GM12878 (cell line): ENCODE data around the gene FOXK1. TPM values are rescaled to one million over a fixed set of nuclear protein-coding genes. Genes with fewer than 3 reads are reported as not detected.

Source experiments
- ATAC-seq: fragments of 200-7000 bp; cut with Tn5 transposase; 3 replicates; pipeline ENCODE4 v1.9.1; 2020; ENCODE audit warnings: mild to moderate bottlenecking, moderate library complexity
- BruUV-seq: library from RNA; stranded (reverse); fragments of 400-500 nt; replicated peaks from 2 replicates; lab custom pipeline; 2021; lab: Mats Ljungman, UMichigan
- CTCF ChIA-PET: fragments of 300-600 bp; sonication (Branson Sonifier 250); formaldehyde crosslinking; extraction: SDS; loops from one replicate; lab custom pipeline; 2021; ENCODE audit warnings: inconsistent platforms; lab: Yijun Ruan, JAX
- POLR2A ChIA-PET: fragments of 350-600 bp; formaldehyde crosslinking; extraction: SDS; loops from one replicate; lab custom pipeline; 2021; ENCODE audit warnings: inconsistent platforms; lab: Charles Lee
- RAD21 ChIA-PET: fragments of 300-600 bp; sonication (Branson Sonifier 250); formaldehyde crosslinking; loops from one replicate; lab custom pipeline; 2023; ENCODE audit warnings: antibody characterized with exemption; ENCODE audit not compliant: unreplicated experiment; lab: Charles Lee
- SMC1A ChIA-PET: fragments of 300-600 bp; sonication (Branson Sonifier 250); formaldehyde crosslinking; loops from one replicate; lab custom pipeline; 2023; ENCODE audit not compliant: unreplicated experiment, uncharacterized antibody; lab: Charles Lee
- DNase-seq: peaks from one replicate; pipeline ENCODE4 v3.0.0-alpha.2; 2011; ENCODE audit warnings: low read depth, low spot score
- FAIRE-seq: peaks from 3 replicates; lab custom pipeline; 2011; peaks lifted over from hg19 to GRCh38; lab: Jason Lieb, UNC
- H2AFZ ChIP-seq: 2 replicates; pipeline ENCODE4 v1.6.0; 2011; ENCODE audit warnings: low read depth, low read length, control low read depth; ENCODE audit not compliant: control insufficient read depth
- H3K27ac ChIP-seq: 2 replicates; pipeline ENCODE4 v1.5.1; 2011; ENCODE audit warnings: control low read depth; ENCODE audit not compliant: control insufficient read depth, insufficient read depth
- H3K27me3 ChIP-seq, 2 experiments: replicated peaks in 1 of 2; 2 replicates each; pipeline versions ENCODE4 v1.6.0 to v1.6.1; 2011; ENCODE audit warnings: low read length in 1 of 2; ENCODE audit not compliant: control insufficient read depth in 2 of 2, insufficient read depth in 2 of 2
- H3K36me3 ChIP-seq, 2 experiments: 2 replicates each; pipeline ENCODE4 v1.5.1; 2011; ENCODE audit warnings: low read length in 1 of 2; ENCODE audit not compliant: control insufficient read depth in 2 of 2, insufficient read depth in 2 of 2
- H3K4me1 ChIP-seq: 2 replicates; pipeline ENCODE4 v1.6.1; 2011; ENCODE audit warnings: mild to moderate bottlenecking, low read length, moderate library complexity, mixed read lengths; ENCODE audit not compliant: control insufficient read depth, insufficient read depth
- H3K4me2 ChIP-seq: 2 replicates; pipeline ENCODE4 v1.6.0; 2011; ENCODE audit warnings: control low read depth; ENCODE audit not compliant: control insufficient read depth, insufficient read depth
- H3K4me3 ChIP-seq: fragments of 200-600 bp; sonication (generic); 2 replicates; pipeline ENCODE4 v1.5.1; 2016
- H3K79me2 ChIP-seq: 2 replicates; pipeline ENCODE4 v1.6.0; 2011; ENCODE audit warnings: low read length; ENCODE audit not compliant: control insufficient read depth, insufficient read depth
- H3K9ac ChIP-seq: 2 replicates; pipeline ENCODE4 v1.8.0; 2011; ENCODE audit warnings: low read length, control low read depth, mixed read lengths; ENCODE audit not compliant: control insufficient read depth, insufficient read depth
- H3K9me3 ChIP-seq: replicated peaks from 3 replicates; pipeline ENCODE4 v1.5.1; 2011; ENCODE audit warnings: mild to moderate bottlenecking, low read length; ENCODE audit not compliant: control insufficient read depth, insufficient read depth
- H4K20me1 ChIP-seq: 2 replicates; pipeline ENCODE4 v1.6.0; 2011; ENCODE audit not compliant: control insufficient read depth, insufficient read depth
- CEBPB ChIP-seq, 2 experiments: fragments of 150-350 bp in 1 of 2; IDR thresholded peaks; 2 replicates each; pipeline ENCODE4 v1.6.1; 2012 to 2014; ENCODE audit warnings: low read depth in 2 of 2, low read length in 2 of 2, borderline replicate concordance in 1 of 2, inconsistent platforms in 1 of 2
- EZH2 ChIP-seq: IDR thresholded peaks from 2 replicates; pipeline ENCODE4 v1.6.1; 2012; ENCODE audit warnings: low read depth, mild to moderate bottlenecking, control low read depth, inconsistent platforms, low read length, borderline replicate concordance; ENCODE audit not compliant: control insufficient read depth
- NFIC ChIP-seq: IDR thresholded peaks from 2 replicates; pipeline ENCODE4 v1.6.1; 2012; ENCODE audit warnings: low read depth, mild to moderate bottlenecking, inconsistent platforms, low read length, moderate library complexity
- RAD21 ChIP-seq: IDR thresholded peaks from 2 replicates; pipeline ENCODE4 v1.6.1; 2011; ENCODE audit warnings: mild to moderate bottlenecking, low read depth, low read length, moderate library complexity; ENCODE audit not compliant: insufficient read depth
- ZNF207 ChIP-seq: fragments of 450-650 bp; IDR thresholded peaks from 2 replicates; pipeline ENCODE4 v1.6.1; 2014; ENCODE audit warnings: antibody characterized with exemption, mild to moderate bottlenecking, borderline replicate concordance
- WGBS: methylation state at CpG from one replicate; pipeline ENCODE4 v1.1.6; 2016; ENCODE audit warnings: low lambda C conversion rate; ENCODE audit not compliant: insufficient replicate concordance, insufficient coverage; ENCODE audit errors: missing lambda C conversion rate; 5-methylcytosine and 5-hydroxymethylcytosine counted together
- in situ Hi-C: fragments of 300-500 bp; cut with MboI; formaldehyde crosslinking; loops from 9 replicates; pipeline ENCODE4 v1.14.3; 2018; ENCODE audit warnings: mixed read lengths
- intact Hi-C: fragments of 100-400 bp; cut with micrococcal nuclease; formaldehyde crosslinking; loops from one replicate; pipeline ENCODE4 v1.14.2; 2022; ENCODE audit not compliant: unreplicated experiment
- polyA plus RNA-seq, 11 experiments: library from polyadenylated mRNA; depleted of rRNA in 4 of 11; unstranded in 6 of 11; stranded (reverse) in 5 of 11; fragments of >200 nt; fragmentation: Nextera tagmentation in 4 of 11; fragmentation: Illumina TruSeq in 1 of 11; extraction: Ambion mirVana in 4 of 11; extraction: Trizol in 1 of 11; gene quantifications; 1 replicate in 1 of 11; 2 replicates in 10 of 11; pipeline versions ENCODE4 v1.2.1 to v1.2.3, GENCODE V29; 2011 to 2016; ENCODE audit warnings: inconsistent platforms in 2 of 11, missing spikeins in 2 of 11, low read depth in 1 of 11
- total RNA-seq, 4 experiments: library from RNA; depleted of rRNA in 3 of 4; stranded (reverse); fragments of >200 nt in 3 of 4; fragmentation: Illumina TruSeq in 1 of 4; extraction: Trizol in 1 of 4; gene quantifications; 2 replicates each; pipeline versions ENCODE4 v1.2.1 to v1.2.3, GENCODE V29; 2013 to 2021
- TF ChIP-seq, protein P1 (sequence below): IDR thresholded peaks from 2 replicates; pipeline ENCODE4 v1.6.1; 2012; ENCODE audit warnings: low read length, inconsistent platforms

Gene FOXK1
- total and polyA plus RNA-seq, 10 of the 15 experiments (the other 5 are each of a cell fraction or from before 2014, with no cell fraction given): 0.24 to 31.8 (median 4.5) TPM

GRCh38 chr7:4771737-4772136 is 89.6 kb downstream of the FOXK1 start:
- H3K79me2 ChIP-seq: peaks cover 22% of the 10 kb centered on the region
- TF ChIP-seq, protein P1, sequence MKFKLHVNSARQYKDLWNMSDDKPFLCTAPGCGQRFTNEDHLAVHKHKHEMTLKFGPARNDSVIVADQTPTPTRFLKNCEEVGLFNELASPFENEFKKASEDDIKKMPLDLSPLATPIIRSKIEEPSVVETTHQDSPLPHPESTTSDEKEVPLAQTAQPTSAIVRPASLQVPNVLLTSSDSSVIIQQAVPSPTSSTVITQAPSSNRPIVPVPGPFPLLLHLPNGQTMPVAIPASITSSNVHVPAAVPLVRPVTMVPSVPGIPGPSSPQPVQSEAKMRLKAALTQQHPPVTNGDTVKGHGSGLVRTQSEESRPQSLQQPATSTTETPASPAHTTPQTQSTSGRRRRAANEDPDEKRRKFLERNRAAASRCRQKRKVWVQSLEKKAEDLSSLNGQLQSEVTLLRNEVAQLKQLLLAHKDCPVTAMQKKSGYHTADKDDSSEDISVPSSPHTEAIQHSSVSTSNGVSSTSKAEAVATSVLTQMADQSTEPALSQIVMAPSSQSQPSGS: no peak
- no peak for TF ChIP-seq CEBPB (IDR thresholded peaks at IDR 0.05; ENCODE audit: borderline replicate concordance in 1 of 2, low read depth in 2 of 2, low read length in 2 of 2)
- TF ChIP-seq NFIC: no peak
- TF ChIP-seq ZNF207: no peak
- no peak for TF ChIP-seq EZH2
- FAIRE-seq: no peak
- 82% methylated on average over 8 of the region's 9 CpGs for WGBS
- H3K9ac ChIP-seq: no peak overlapping the region
- H2AFZ ChIP-seq: no peak overlapping the region
- H3K4me1 ChIP-seq: peaks cover 8% of the 10 kb centered on the region
- H3K36me3 ChIP-seq: 0 out of 4 replicates have a peak, but pooled peaks cover 0 to 3% of the 10 kb centered on the region in 2 experiments
- no peak overlapping the region for H3K27ac ChIP-seq
- no peak overlapping the region for H3K4me3 ChIP-seq
- in situ Hi-C loops: no loop called here
- intact Hi-C loops: no loop called here
- no peak for ATAC-seq
- H3K27me3 ChIP-seq: no peaks in the 10 kb centered on the region
- H4K20me1 ChIP-seq: no peaks in the 10 kb centered on the region
- ChIA-PET SMC1A (no interaction called here), CTCF (no interaction called here), RAD21 (no interaction called here), POLR2A (no interaction called here)
- DNase-seq: no peak
- H3K4me2 ChIP-seq: no peak overlapping the region
- no TSS peak for BruUV-seq
- H3K9me3 ChIP-seq: no peaks in the 10 kb centered on the region

- ChIA-PET CTCF (no interaction called here), RAD21 (no interaction called here), SMC1A (no interaction called here), POLR2A (no interaction called here)
- no peaks in the 10 kb centered on the region; the same call in 1 of the 2 replicates for H4K20me1 ChIP-seq
- intact Hi-C loops (no loop called here), in situ Hi-C loops (no loop called here)
- BruUV-seq: no TSS peak
- no peak overlapping the region for H3K4me2 ChIP-seq
- no peak overlapping the region for H3K9ac ChIP-seq
- ATAC-seq (no peak), FAIRE-seq (no peak), DNase-seq (no peak)
- no peak for TF ChIP-seq RAD21
- no peak overlapping the region for H3K4me3 ChIP-seq
- WGBS: 98% methylated on average over 6 of the region's 6 CpGs
- no peak overlapping the region for H2AFZ ChIP-seq
- no peaks in the 10 kb centered on the region for H3K27me3 ChIP-seq
- no peaks in the 10 kb centered on the region for H3K36me3 ChIP-seq
- H3K79me2 ChIP-seq: peaks cover 27% of the 10 kb centered on the region
- peaks cover 10% of the 10 kb centered on the region for H3K4me1 ChIP-seq
- H3K27ac ChIP-seq: no peak overlapping the region
- H3K9me3 ChIP-seq: no peaks in the 10 kb centered on the region
Observed at GRCh38 chr7:4772306-4772705, 90.2 kb downstream of the FOXK1 start.
